GM19238 (cell line): ENCODE measurements around the gene RAB9B.
"Not testable (repeated sequence)": the region's sequence is repeated elsewhere in the genome, so short reads cannot be mapped to it uniquely, and the experiment has no call there.

Experiments
- DNase-seq: peaks from one replicate; pipeline ENCODE4 v3.0.0; 2011; ENCODE audit warnings: low spot score; ENCODE audit not compliant: insufficient read length

The RAB9B gene

GRCh38 chrX:103817101-103817500 is 15.0 kb downstream of the RAB9B start:
- DNase-seq, result not testable (repeated sequence)

- no peak for DNase-seq
Observed at GRCh38 chrX:103811858-103812257, 20.2 kb downstream of the RAB9B start.

GRCh38 chrX:103806862-103807474 is 25.1 kb downstream of the RAB9B start:
- no peak for DNase-seq

- DNase-seq, result no peak
Observed at GRCh38 chrX:103805860-103806259, 26.2 kb downstream of the RAB9B start.

GRCh38 chrX:103800318-103800717 is 31.7 kb downstream of the RAB9B start:
- DNase-seq, result no peak

GRCh38 chrX:103797691-103798090 is 34.4 kb downstream of the RAB9B start:
- DNase-seq, result no peak

GRCh38 chrX:103794119-103794518 is 37.9 kb downstream of the RAB9B start:
- no peak for DNase-seq

GRCh38 chrX:103793545-103793940 is 38.5 kb downstream of the RAB9B start:
- no peak for DNase-seq

GRCh38 chrX:103792916-103793544 is 39.0 kb downstream of the RAB9B start:
- no peak for DNase-seq

- DNase-seq, result no peak
Observed at GRCh38 chrX:103791826-103792485, 40.1 kb downstream of the RAB9B start.

GRCh38 chrX:103791228-103791627 is 40.8 kb downstream of the RAB9B start:
- no peak for DNase-seq

GRCh38 chrX:103789004-103789403 is 43.1 kb downstream of the RAB9B start:
- no peak for DNase-seq

GRCh38 chrX:103783971-103784370 is 48.1 kb downstream of the RAB9B start:
- DNase-seq, result no peak

- no peak for DNase-seq
Observed at GRCh38 chrX:103783196-103783595, 48.9 kb downstream of the RAB9B start.

GRCh38 chrX:103782640-103783039 is 49.4 kb downstream of the RAB9B start:
- no peak for DNase-seq

GRCh38 chrX:103781706-103782105 is 50.4 kb downstream of the RAB9B start:
- DNase-seq, result no peak

GRCh38 chrX:103781062-103781402 is 51.0 kb downstream of the RAB9B start:
- no peak for DNase-seq

GRCh38 chrX:103780336-103781061 is 51.6 kb downstream of the RAB9B start:
- DNase-seq, result no peak

GRCh38 chrX:103779141-103779789 is 52.8 kb downstream of the RAB9B start:
- no peak for DNase-seq

- DNase-seq, result no peak
Observed at GRCh38 chrX:103776546-103776945, 55.5 kb downstream of the RAB9B start, which contains the start of gene PLP1. Gene PLP1 (plus strand): TSS chrX:103776840. CDS start chrX:103776996, 156 bp downstream.

- no peak for DNase-seq
Observed at GRCh38 chrX:103774070-103774642, 57.9 kb downstream of the RAB9B start.
